ENCODE data around the gene C9orf72.
"Not testable (repeated sequence)": the region's sequence is repeated elsewhere in the genome, so short reads cannot be mapped to it uniquely, and the experiment has no call there.

Gene C9orf72

GRCh38 chr9:27612036-27612435 is 38.8 kb upstream of the C9orf72 start:
- H3K79me2 ChIP-seq (ENCODE audit: control insufficient read depth, insufficient read depth, low read length); H3K9ac ChIP-seq (ENCODE audit: low read length); H4K8ac ChIP-seq (ENCODE audit: low read depth, low read length); H3K18ac ChIP-seq (ENCODE audit: low read length); H3K4ac ChIP-seq (ENCODE audit: low read depth, low read length); H3K4me3 ChIP-seq (ENCODE audit: low read length); DNase-seq; H2BK120ac ChIP-seq (ENCODE audit: low read depth, low read length); H3K27ac ChIP-seq (ENCODE audit: low read depth, low read length); H3K27me3 ChIP-seq (ENCODE audit: insufficient read depth, low read length, poor library complexity); H3K36me3 ChIP-seq (ENCODE audit: control insufficient read depth, insufficient read depth, low read length); H3K4me1 ChIP-seq (ENCODE audit: control insufficient read depth, low read depth, low read length); H3K79me1 ChIP-seq (ENCODE audit: low read length); H2BK15ac ChIP-seq (replicated peaks; ENCODE audit: low read depth); H3K56ac ChIP-seq (ENCODE audit: low read length); H2BK5ac ChIP-seq (ENCODE audit: low read length); H2AK5ac ChIP-seq (ENCODE audit: low read length); H3K4me2 ChIP-seq (ENCODE audit: low read length); H4K5ac ChIP-seq (ENCODE audit: low read length); H3K23ac ChIP-seq (ENCODE audit: low read length): not testable (repeated sequence)
- WGBS (ENCODE audit: extremely low coverage, insufficient coverage, low lambda C conversion rate) = no CpG with 5 or more reads among the region's 4 CpGs

GRCh38 chr9:27610622-27611021 is 37.3 kb upstream of the C9orf72 start:
- Histone ChIP-seq H4K8ac (ENCODE audit: low read depth, low read length) (no peak overlapping the region), H2BK120ac (ENCODE audit: low read depth, low read length) (no peak overlapping the region), H3K56ac (ENCODE audit: low read length) (no peak overlapping the region), H3K4me1 (ENCODE audit: control insufficient read depth, low read depth, low read length) (no peaks in the 10 kb centered on the region), H3K18ac (ENCODE audit: low read length) (no peak overlapping the region), H3K36me3 (ENCODE audit: control insufficient read depth, insufficient read depth, low read length) (no peaks in the 10 kb centered on the region), H2BK5ac (ENCODE audit: low read length) (no peak overlapping the region), H3K79me1 (ENCODE audit: low read length) (no peaks in the 10 kb centered on the region), H3K9ac (ENCODE audit: low read length) (no peak overlapping the region), H3K23ac (ENCODE audit: low read length) (no peak overlapping the region), H3K27ac (ENCODE audit: low read depth, low read length) (no peak overlapping the region), H2AK5ac (ENCODE audit: low read length) (no peak overlapping the region), H3K4me3 (ENCODE audit: low read length) (no peak overlapping the region), H3K4me2 (ENCODE audit: low read length) (no peak overlapping the region), H3K4ac (ENCODE audit: low read depth, low read length) (no peak overlapping the region), H2BK15ac (replicated peaks; ENCODE audit: low read depth) (no peak overlapping the region), H3K79me2 (ENCODE audit: control insufficient read depth, insufficient read depth, low read length) (no peaks in the 10 kb centered on the region), H4K5ac (ENCODE audit: low read length) (no peak overlapping the region), H3K27me3 (ENCODE audit: insufficient read depth, low read length, poor library complexity) (no peaks in the 10 kb centered on the region)
- no CpG with 5 or more reads among the region's 19 CpGs for WGBS (ENCODE audit: extremely low coverage, insufficient coverage, low lambda C conversion rate)
- no peak for DNase-seq

- H3K23ac ChIP-seq (ENCODE audit: low read length) = no peak overlapping the region
- DNase-seq = no peak
- WGBS (ENCODE audit: extremely low coverage, insufficient coverage, low lambda C conversion rate) = no CpG with 5 or more reads among the region's 4 CpGs
- H3K4me2 ChIP-seq (ENCODE audit: low read length) = no peak overlapping the region
- H2BK5ac ChIP-seq (ENCODE audit: low read length) = no peak overlapping the region
- H2BK120ac ChIP-seq (ENCODE audit: low read depth, low read length) = no peak overlapping the region
- no peak overlapping the region for H4K8ac ChIP-seq (ENCODE audit: low read depth, low read length)
- H3K4ac ChIP-seq (ENCODE audit: low read depth, low read length) = no peak overlapping the region
- no peaks in the 10 kb centered on the region for H3K27me3 ChIP-seq (ENCODE audit: insufficient read depth, low read length, poor library complexity)
- H3K79me1 ChIP-seq (ENCODE audit: low read length) = no peaks in the 10 kb centered on the region
- peaks cover 2% of the 10 kb centered on the region for H3K4me1 ChIP-seq (ENCODE audit: control insufficient read depth, low read depth, low read length)
- H2BK15ac ChIP-seq (replicated peaks; ENCODE audit: low read depth) = no peak overlapping the region
- no peak overlapping the region for H2AK5ac ChIP-seq (ENCODE audit: low read length)
- H3K4me3 ChIP-seq (ENCODE audit: low read length) = no peak overlapping the region
- no peak overlapping the region for H3K56ac ChIP-seq (ENCODE audit: low read length)
- H3K79me2 ChIP-seq (ENCODE audit: control insufficient read depth, insufficient read depth, low read length) = no peaks in the 10 kb centered on the region
- no peak overlapping the region for H3K27ac ChIP-seq (ENCODE audit: low read depth, low read length)
- no peak overlapping the region for H3K18ac ChIP-seq (ENCODE audit: low read length)
- H3K9ac ChIP-seq (ENCODE audit: low read length) = no peak overlapping the region
- H3K36me3 ChIP-seq (ENCODE audit: control insufficient read depth, insufficient read depth, low read length) = no peaks in the 10 kb centered on the region
- H4K5ac ChIP-seq (ENCODE audit: low read length) = no peak overlapping the region
Observed at GRCh38 chr9:27602954-27603353, 29.7 kb upstream of the C9orf72 start.

GRCh38 chr9:27602142-27602861 is 29.0 kb upstream of the C9orf72 start:
- Histone ChIP-seq H4K8ac (ENCODE audit: low read depth, low read length) (no peak overlapping the region), H3K4me3 (ENCODE audit: low read length) (no peak overlapping the region), H3K23ac (ENCODE audit: low read length) (no peak overlapping the region), H3K27me3 (ENCODE audit: insufficient read depth, low read length, poor library complexity) (no peaks in the 10 kb centered on the region), H3K4ac (ENCODE audit: low read depth, low read length) (no peak overlapping the region), H3K79me1 (ENCODE audit: low read length) (no peaks in the 10 kb centered on the region), H3K79me2 (ENCODE audit: control insufficient read depth, insufficient read depth, low read length) (no peaks in the 10 kb centered on the region), H3K18ac (ENCODE audit: low read length) (no peak overlapping the region), H3K4me1 (ENCODE audit: control insufficient read depth, low read depth, low read length) (peaks cover 2% of the 10 kb centered on the region), H2BK5ac (ENCODE audit: low read length) (no peak overlapping the region), H3K36me3 (ENCODE audit: control insufficient read depth, insufficient read depth, low read length) (no peaks in the 10 kb centered on the region), H3K56ac (ENCODE audit: low read length) (no peak overlapping the region), H4K5ac (ENCODE audit: low read length) (no peak overlapping the region), H2BK120ac (ENCODE audit: low read depth, low read length) (no peak overlapping the region), H3K9ac (ENCODE audit: low read length) (no peak overlapping the region), H2AK5ac (ENCODE audit: low read length) (no peak overlapping the region), H3K4me2 (ENCODE audit: low read length) (no peak overlapping the region), H3K27ac (ENCODE audit: low read depth, low read length) (no peak overlapping the region), H2BK15ac (replicated peaks; ENCODE audit: low read depth) (no peak overlapping the region)
- no CpG with 5 or more reads among the region's 6 CpGs for WGBS (ENCODE audit: extremely low coverage, insufficient coverage, low lambda C conversion rate)
- DNase-seq = no peak

GRCh38 chr9:27601396-27601795 is 28.1 kb upstream of the C9orf72 start:
- H3K36me3 ChIP-seq (ENCODE audit: control insufficient read depth, insufficient read depth, low read length) = no peaks in the 10 kb centered on the region
- WGBS (ENCODE audit: extremely low coverage, insufficient coverage, low lambda C conversion rate) = no CpG with 5 or more reads among the region's 6 CpGs
- peaks cover 2% of the 10 kb centered on the region for H3K4me1 ChIP-seq (ENCODE audit: control insufficient read depth, low read depth, low read length)
- no peaks in the 10 kb centered on the region for H3K79me2 ChIP-seq (ENCODE audit: control insufficient read depth, insufficient read depth, low read length)
- H4K8ac ChIP-seq (ENCODE audit: low read depth, low read length) = no peak overlapping the region
- no peaks in the 10 kb centered on the region for H3K27me3 ChIP-seq (ENCODE audit: insufficient read depth, low read length, poor library complexity)
- no peak overlapping the region for H2BK120ac ChIP-seq (ENCODE audit: low read depth, low read length)
- H3K9ac ChIP-seq (ENCODE audit: low read length) = no peak overlapping the region
- H3K18ac ChIP-seq (ENCODE audit: low read length) = no peak overlapping the region
- no peak for DNase-seq
- H3K27ac ChIP-seq (ENCODE audit: low read depth, low read length) = no peak overlapping the region
- no peak overlapping the region for H3K4me2 ChIP-seq (ENCODE audit: low read length)
- H2AK5ac ChIP-seq (ENCODE audit: low read length) = no peak overlapping the region
- no peak overlapping the region for H3K4me3 ChIP-seq (ENCODE audit: low read length)
- no peak overlapping the region for H3K4ac ChIP-seq (ENCODE audit: low read depth, low read length)
- H2BK15ac ChIP-seq (replicated peaks; ENCODE audit: low read depth) = no peak overlapping the region
- H3K79me1 ChIP-seq (ENCODE audit: low read length) = no peaks in the 10 kb centered on the region
- H2BK5ac ChIP-seq (ENCODE audit: low read length) = no peak overlapping the region
- no peak overlapping the region for H4K5ac ChIP-seq (ENCODE audit: low read length)
- no peak overlapping the region for H3K56ac ChIP-seq (ENCODE audit: low read length)
- no peak overlapping the region for H3K23ac ChIP-seq (ENCODE audit: low read length)

- Histone ChIP-seq H3K4me3 (ENCODE audit: low read length) (no peak overlapping the region), H3K4ac (ENCODE audit: low read depth, low read length) (no peak overlapping the region), H3K9ac (ENCODE audit: low read length) (no peak overlapping the region), H3K79me2 (ENCODE audit: control insufficient read depth, insufficient read depth, low read length) (no peaks in the 10 kb centered on the region), H4K5ac (ENCODE audit: low read length) (no peak overlapping the region), H2AK5ac (ENCODE audit: low read length) (no peak overlapping the region), H2BK120ac (ENCODE audit: low read depth, low read length) (no peak overlapping the region), H3K4me2 (ENCODE audit: low read length) (no peak overlapping the region), H3K4me1 (ENCODE audit: control insufficient read depth, low read depth, low read length) (peaks cover 2% of the 10 kb centered on the region), H3K56ac (ENCODE audit: low read length) (no peak overlapping the region), H4K8ac (ENCODE audit: low read depth, low read length) (no peak overlapping the region), H3K23ac (ENCODE audit: low read length) (no peak overlapping the region), H3K27ac (ENCODE audit: low read depth, low read length) (no peak overlapping the region), H3K79me1 (ENCODE audit: low read length) (no peaks in the 10 kb centered on the region), H2BK5ac (ENCODE audit: low read length) (no peak overlapping the region), H3K27me3 (ENCODE audit: insufficient read depth, low read length, poor library complexity) (no peaks in the 10 kb centered on the region), H2BK15ac (replicated peaks; ENCODE audit: low read depth) (no peak overlapping the region), H3K18ac (ENCODE audit: low read length) (no peak overlapping the region), H3K36me3 (ENCODE audit: control insufficient read depth, insufficient read depth, low read length) (no peaks in the 10 kb centered on the region)
- DNase-seq = peak; percentile 59
- WGBS (ENCODE audit: extremely low coverage, insufficient coverage, low lambda C conversion rate) = no CpG with 5 or more reads among the region's 2 CpGs
Observed at GRCh38 chr9:27600256-27600655, 27.0 kb upstream of the C9orf72 start.
